ENCODE results near the gene LCA5L.

LCA5L gene

DNA sequence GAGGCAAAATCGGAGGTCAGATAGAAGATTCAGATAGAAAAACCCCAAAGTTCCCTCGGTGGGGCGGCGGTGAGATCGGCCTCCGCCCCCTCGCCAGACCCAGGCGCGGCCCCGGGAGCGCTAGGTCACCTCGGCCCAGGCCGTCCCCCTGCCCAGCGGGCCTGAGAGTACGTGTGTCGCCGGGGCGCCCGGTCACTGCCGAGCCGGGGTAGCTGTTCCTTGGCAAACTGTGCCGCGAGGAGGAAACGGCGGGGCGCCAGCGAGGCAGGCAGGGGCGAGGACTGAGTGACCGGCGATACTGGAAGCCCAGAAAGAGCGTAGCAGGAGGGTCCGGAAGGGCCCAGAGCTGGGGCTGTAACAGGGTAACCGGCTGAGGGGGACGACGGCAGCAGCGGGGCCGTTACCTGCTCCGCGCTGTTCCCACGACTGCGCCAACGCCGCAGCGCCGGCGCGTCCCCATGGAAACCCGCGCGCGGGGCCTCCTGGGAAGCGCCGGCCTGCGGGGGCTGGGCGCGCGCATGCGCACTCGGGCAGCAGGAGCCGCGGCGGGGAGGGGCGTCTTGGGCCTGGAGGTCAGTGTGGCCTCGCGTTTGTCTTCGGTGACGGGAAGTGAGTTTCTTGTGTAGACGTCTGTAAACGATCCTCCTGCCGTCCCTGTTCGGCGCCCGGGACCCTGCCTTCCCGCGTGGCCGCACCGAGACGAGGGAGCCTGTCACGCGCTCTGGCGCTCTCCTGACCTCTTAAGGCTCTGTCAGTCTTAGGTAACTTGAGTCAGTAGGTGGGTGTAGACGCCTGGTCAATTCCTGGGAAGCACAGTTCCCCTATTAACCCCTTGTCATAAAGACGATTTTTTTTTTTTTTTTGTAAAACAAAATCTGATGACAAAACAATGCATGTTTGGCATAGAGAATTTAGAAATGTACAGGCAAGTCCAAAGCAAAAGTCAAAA lies at the start of gene LCA5L:
Gene LCA5L (minus strand): TSS at position 458 of the 949 bp plus-strand sequence. CDS start 17,285 bp downstream, outside the sequence.
- DNase-seq (ENCODE audit: low read depth): peak; percentile 87

DNA sequence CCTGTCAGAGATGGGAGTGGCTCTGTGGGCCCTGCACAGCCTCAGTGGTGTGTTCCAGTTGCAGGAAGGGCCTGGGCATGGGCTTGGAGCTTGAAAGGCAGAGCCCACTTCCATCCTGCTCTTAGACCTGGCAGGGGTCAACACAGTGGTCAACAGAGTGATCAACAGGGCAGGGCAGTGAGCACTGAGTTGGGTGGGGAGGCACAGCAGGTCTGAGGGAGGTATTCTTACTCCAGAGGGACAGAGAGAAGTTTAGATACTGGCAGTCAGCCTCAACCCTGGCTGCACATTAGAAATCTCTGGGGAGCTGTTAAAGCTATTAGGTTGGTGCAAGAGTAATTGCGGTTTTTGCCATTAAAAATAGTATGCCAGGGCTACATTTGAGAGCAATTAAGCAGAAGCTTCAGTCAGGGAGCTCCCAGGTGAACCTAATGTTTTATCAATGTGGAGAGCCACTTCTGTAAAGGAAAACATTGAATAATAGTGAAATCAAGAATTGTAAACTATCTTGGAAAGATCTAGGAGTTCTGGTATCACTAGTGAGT lies 43.9 kb upstream of the LCA5L start:
- DNase-seq (ENCODE audit: low read depth): no peak

DNA sequence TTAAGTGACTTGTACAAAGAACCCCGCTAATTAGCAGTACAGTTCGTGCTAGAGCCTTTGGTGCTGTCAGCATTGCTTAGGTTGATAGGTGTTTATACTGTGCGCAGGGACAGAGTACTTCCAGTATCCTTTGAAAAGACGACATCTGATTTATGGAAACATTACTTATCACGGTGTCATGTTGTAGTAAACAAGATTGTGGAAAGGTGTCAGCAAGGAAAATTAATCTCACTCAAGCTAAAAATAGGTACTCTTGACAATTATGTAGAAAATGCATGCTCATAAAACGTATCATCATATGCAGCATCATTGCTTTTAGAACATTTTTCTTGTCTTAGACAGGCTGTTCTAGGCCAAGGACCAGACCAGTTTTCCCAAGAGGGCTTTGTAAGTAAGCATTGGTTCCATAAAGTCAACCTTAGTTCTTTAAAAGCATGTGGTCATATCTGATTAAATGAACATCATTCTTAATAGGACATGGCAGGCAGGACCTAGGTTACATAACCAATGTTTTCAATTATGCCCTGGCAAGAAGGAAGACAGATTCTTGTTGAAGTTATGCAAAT lies 39.2 kb upstream of the LCA5L start:
- no peak for DNase-seq (ENCODE audit: low read depth)

DNA sequence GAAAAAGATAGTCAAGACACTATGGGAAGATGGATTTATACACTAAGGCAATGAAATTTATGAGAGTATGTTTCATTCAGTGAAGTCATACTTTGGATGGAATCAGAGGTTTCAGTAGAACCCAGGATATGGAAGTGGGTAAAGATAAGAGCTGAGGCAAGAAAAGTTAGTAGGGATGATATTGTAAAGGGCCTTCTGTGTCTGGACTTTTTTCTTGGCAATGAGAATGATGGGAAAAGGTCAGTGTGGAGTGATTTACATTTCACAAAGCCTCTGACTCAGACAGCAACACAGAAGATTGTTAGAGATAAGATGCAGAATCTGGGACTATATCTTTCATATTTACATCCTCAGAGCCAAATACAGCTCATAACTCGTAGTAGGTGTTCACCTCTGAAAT lies 38.3 kb upstream of the LCA5L start:
- DNase-seq (ENCODE audit: low read depth): no peak

DNA sequence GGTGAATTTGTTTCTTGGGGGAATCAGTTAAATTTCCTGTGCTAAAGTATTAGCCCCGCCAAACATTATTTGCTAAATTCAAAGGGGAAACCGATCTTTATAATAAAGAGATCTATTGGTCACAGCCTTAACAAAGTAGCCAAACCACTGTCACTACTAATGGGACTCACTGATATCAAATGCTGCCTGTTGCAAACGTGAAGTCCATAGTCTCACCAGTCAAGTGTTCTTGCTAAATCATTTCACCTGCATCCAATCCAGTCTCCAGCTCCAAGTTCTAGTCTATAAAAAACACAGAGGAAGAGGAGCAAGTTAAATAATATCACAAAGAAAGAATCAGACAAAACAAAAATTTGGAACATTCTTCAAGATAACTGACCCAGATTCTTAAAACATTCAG lies 36.3 kb upstream of the LCA5L start:
- DNase-seq (ENCODE audit: low read depth): no peak

DNA sequence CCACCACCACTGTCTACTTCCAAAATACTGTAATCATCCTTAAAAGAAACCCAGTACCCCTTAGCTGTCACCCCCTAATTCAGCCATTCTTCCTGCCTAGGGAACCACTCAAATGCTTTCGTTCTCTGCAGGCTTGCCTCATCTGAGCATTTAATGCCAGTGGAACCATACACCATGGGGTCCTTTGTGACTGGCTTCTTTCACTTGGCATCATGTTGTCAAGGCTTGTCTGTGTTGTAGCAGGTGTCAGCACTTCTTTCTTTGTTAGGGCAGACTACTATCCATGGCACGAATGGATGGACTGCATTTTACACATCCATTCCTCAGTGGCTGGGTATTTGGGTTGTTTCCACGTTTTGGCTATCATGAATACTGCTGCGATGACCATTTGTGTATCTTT lies 34.7 kb upstream of the LCA5L start:
- no peak for DNase-seq (ENCODE audit: low read depth)

DNA sequence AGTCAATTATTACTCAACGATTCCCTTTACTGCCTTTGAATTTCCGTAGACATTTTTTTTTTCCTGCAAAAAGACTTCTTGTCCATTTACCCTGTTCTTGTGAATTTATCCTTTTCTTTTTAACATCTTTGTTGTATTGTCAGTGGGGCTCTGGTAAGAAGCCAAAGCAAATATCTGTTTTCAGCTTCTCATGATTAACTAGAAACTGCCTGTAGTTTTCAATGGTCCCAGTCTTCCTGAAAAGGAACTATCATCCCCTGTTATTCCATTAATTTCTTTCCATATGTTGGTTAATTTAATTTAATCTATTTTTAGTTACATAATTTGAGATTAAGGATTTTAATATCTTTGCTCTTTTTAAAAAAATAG lies 34.2 kb upstream of the LCA5L start:
- DNase-seq (ENCODE audit: low read depth): no peak

DNA sequence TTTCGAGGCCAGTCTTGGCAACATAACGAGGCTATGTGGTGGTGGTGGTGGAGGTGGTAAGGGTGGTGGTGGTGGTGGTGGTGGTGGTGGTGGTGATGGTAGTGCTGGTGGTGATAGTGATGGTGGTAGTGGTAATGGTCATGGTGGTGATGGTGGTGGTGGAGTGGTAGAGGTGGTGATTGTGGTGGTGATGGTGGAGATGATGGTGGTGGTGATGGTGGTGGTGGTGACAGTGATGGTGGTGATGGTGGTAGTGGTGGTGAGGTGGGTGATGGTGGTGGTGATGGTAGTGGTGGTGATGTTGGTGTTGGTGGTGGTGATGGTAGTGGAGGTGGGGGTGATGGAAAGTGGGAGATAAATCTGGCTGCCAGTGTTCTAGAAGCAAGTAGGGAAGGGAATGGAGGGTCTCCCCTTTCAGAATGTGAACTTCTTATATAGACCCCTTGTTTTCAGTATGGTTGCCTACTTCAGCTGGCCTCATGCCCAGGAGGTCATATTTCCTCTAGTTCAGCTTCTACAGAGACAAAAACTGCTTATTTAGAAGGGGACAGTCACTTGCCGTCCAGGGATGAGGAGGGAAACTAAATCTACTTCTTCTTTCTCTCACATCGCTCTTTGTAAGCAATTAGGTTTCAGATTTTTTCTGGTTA lies 33.7 kb upstream of the LCA5L start:
- no peak for DNase-seq (ENCODE audit: low read depth)

DNA sequence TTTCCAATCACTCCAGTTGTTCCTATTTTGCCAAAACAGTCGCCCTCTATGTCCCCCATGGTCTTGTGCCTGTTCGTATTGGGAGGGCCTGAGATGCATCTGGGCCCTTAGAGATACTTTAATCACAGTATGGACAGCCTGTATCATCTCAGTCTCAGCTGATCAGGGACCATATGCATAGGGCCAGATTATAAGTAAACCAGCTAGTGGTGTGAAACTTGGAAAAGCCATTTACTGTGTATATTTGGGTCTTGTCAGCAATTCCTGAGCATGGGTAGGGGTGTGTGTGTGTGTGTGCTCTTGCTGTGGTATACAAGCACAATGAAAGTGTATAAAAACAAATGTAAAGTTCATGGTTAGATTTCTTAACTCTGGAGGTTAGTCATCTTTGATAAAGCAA lies 29.0 kb upstream of the LCA5L start:
- no peak for DNase-seq (ENCODE audit: low read depth)

DNA sequence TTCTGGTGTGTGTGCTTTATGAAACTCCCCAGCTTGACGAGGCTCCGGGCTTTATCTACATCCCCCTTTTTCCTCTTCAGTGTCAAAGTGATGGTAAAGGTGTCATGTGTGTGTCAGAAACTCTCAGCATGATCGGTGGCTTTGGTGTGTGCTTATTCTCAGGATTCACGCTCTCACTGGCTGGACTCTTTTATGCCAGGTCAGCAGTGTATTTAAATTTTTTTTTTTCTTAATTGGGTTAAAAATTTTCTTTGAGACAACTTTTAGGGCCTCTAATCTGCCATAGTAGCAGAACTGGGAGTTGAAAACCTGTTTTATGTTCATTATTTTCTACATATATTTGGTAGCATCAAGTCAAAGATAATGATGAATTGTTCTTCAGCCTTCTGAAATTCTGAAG lies 27.2 kb upstream of the LCA5L start:
- DNase-seq (ENCODE audit: low read depth): no peak

DNA sequence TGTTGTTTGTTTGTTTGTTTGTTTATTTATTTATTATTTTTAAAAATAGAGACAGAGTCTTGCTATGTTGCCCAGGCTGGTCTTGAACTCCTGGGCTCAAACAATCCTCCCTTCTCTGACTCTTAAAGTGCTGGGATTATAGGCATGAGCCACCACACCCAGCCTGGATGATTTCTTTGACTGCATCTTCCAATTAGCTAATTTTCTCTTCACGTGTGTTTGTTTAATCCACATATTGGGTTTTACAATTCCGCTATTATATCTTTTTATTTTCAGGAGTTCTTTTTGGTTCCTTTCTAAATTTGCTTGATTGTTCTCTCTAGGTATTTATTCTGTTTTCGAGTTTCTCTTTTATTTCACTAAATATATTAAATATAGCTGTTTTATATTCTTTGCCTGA lies 26.0 kb upstream of the LCA5L start:
- DNase-seq (ENCODE audit: low read depth): no peak

DNA sequence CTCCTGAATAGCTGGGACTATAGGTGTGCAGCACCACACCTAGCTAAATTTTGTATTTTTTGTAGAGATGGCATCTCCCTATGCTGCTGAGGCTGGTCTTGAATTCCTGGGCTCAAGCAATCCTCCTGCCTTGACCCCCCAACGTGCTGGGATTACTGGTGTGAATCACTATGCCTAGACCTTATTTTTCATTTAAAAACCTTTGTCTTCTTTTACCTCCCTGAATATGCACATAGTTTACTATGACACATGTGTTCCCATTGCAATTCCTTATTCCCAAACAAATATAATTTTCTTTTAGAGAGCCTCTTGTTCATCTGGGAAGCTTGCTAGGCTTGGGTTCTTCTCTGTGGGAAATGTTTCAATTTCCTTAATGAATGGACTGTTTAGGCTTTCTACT lies 23.0 kb upstream of the LCA5L start:
- no peak for DNase-seq (ENCODE audit: low read depth)

DNA sequence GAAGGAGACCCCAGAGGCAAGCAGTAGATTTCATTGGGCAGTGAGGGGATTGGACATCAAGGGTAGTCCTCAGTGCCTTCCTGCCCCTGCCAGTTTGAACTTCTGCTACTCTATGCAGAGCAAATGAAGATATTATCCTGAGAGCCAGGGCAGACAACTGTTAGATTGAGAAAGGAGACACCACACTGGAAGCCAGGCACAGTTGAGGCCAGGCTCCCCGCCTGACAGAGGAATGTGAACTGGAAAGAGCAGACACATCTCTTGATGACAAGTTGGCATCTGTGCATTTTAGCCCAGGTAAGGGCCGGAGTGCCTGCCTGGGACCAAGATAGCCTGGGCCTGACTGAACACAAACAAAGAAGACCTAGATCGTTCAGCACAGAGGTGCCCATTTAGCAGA lies 22.2 kb upstream of the LCA5L start:
- no peak for DNase-seq (ENCODE audit: low read depth)

DNA sequence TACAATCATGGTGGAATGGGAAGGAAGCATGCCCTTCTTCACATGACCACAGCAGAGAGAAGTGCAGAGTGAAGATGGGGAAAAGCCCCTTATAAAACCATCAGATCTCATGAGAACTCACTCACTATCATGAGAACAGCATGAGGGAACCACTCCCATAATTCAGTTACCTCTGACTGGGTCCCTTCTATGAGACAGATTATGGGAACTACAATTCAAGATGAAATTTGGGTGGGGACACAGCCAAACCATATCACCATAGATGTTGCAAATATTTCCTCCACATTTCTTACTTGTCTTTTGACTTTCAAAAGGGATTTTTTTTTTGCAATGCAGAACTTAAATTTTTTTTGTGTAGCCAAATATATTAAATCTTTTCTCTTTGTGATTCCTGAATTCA lies 21.0 kb upstream of the LCA5L start:
- DNase-seq (ENCODE audit: low read depth): no peak

DNA sequence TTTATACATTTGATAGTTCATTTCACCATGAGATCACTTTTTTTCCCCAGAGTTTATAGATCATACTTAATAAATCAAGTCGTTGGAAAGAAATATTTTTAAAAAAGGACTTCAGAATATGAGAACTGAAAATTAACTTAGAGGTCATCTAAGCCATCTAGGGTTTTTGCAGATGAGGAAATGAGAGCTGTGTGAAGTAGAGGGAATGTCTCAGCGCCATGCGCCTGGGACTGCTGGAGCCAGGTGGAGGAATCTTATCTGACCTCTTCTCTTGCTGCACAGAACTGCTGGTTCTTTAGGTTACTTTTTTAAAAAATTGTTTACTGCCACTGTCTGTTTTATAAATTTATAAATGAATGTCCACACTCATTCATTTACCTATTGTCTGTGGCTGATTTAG lies 17.7 kb upstream of the LCA5L start:
- no peak for DNase-seq (ENCODE audit: low read depth)

DNA sequence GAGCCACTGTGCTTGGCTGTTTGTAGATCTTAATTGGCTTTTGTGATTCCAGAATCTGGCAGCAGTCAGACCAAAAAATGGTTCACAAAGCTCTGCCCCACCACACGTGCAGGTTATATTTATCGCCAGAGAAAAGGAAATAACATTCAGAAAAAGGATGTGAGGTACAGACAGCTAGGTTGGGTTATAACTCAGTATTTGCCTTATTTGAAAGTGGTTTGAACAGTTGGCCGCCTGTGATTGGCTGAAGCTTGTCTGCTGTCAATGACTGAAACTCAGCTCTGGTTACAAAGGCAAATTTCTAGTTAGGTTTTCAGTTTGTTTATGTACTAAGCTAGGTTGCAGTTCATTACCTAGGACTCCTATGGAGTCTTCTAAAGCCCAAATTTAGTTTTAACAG lies 15.8 kb upstream of the LCA5L start:
- DNase-seq (ENCODE audit: low read depth): no peak

DNA sequence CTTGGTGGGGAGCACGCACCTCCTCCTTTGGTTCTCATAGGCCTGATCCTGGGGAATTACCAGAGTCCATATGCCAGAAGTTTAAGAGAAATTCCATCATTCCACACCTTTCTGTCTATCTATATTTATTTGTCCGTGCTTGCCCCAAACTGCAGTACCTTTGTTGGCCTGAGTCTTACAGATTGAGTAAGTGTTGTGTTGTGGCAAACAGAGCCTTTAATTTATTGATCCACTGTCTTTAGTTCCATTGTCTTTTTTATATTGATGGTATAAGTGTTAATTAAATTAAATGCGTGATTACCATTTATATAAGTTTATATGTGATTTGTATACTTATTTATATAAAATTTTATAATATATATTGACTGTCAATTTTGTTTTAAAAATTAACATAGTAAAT lies 11.1 kb upstream of the LCA5L start:
- DNase-seq (ENCODE audit: low read depth): no peak

DNA sequence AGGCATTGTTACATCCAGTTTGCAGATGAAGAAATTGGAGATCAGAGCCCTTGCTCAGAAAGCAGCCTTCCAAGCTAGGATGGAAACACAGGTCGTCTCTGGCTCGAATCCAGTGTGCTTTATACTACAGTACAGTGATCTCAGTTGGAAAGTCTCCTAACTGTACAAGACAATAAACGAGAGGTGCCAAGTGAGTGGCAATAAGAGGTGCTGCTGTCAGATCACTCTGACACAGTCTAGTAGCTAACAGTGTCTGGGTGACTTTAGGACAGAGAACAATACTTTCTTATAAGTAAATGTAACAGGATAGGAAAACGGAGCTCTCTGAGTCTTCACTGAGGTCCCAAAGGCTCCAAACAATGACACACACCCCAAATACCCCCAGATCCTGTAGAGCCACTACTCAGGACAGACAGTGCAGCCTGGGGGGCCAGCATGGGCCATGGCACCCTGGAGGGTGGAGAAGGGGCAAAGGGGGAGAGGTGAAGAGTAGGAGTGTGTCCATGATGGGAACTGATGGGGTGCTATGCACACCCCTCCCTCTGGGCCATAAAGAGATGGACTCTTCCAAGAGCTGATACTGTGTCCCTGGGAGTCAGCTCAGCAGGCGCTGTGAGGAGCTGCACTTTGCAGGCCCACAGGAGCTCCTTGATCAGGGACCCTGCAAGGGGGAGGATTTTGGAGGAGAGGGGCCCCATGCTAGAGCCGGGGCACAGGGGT lies 9.5 kb upstream of the LCA5L start:
- DNase-seq (ENCODE audit: low read depth): no peak

DNA sequence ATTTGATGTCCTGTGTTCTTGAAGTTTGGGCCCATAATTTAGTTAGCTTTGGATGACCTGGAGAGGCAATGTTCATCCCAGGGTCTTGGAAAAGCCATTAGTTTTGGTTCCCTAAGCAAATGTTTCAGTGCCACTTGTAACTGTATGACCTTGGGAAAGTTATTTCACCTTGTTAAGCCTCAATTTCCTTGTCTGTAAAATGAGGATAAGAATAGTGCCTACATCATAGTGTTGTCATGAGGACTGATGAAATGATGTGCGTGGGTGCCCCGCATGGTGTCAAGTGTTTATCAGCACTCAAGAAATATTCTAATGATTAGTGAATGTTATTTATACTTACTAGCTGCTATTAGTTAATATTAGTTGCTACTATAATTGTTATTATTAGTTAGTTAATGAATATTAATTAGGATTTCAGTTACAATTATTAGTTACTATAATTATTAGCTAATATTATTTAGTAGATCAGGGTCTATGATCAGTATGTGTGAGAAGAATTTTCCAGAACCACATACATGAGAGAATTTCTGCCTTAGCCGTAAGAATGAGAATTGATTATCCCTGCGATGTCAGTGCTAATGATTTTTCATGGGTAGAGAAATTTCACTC lies 8.1 kb upstream of the LCA5L start:
- no peak for DNase-seq (ENCODE audit: low read depth)

DNA sequence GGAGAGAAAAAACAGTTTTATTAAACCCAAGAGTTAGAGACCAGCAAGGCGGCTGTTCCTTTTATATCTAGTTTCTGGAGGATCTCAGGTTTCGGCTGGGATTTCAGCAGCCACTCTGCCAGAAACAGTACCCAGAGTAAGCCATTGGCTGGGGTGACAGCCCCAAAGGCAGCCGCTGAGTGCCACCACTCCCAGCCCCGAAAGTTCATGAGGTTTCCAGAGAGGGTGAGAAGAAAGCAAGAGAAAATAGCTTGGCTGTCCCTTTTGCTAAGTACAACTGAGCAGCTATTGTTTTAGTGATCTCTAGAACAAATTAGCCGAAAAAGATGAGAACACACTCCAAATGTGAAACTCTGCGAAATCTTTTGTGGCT lies 7.4 kb upstream of the LCA5L start:
- DNase-seq (ENCODE audit: low read depth): no peak

DNA sequence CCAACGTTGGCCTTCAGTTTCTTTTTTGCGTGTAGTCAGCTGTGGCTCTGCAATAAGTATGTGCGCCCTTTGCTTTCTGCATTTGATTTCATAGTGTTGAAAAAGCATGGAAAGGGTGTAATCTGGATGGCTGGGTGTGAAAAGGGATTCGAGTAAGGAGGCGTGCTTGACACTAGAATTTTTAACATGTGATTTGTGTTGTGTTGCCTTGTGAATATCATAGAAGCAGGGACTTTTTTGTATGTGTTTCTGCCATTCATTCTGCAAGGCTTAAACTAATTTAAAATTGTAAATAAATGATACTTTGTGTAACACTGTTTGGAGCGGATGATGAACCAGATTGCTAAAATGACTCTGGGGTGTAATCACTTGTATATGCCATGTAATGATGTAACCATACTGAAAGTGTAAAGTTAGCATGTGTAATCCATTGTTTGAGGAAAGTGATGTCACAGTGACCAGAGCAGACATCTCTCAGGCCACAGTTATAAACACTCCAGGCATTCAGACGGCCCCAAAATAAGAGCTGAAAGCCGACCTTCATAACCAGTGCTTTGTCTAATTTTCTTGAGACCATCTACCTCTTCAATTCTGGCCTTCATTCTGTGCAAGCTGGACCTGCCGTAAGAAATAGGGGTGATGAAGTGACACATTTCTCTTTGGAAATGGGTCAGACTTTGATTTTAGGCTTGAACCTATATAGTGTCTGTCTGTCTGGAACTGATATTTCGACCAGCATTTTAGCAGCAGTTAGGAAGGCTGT lies 6.8 kb upstream of the LCA5L start:
- no peak for DNase-seq (ENCODE audit: low read depth)

Data from stimulated activated CD4-positive, alpha-beta T cell treated with anti-CD3 and anti-CD28 coated beads, Interleukin-2, amount 100 ng/mL, for 4 hours (primary cell).